ENCODE measurements around the gene SEC14L1.
"Not testable (repeated sequence)": the region's sequence is repeated elsewhere in the genome, so short reads cannot be mapped to it uniquely, and the experiment has no call there.

SEC14L1 gene

GRCh38 chr17:77143306-77143705 is 2.5 kb downstream of the SEC14L1 start:
- DNase-seq = no peak

GRCh38 chr17:77144227-77144626 is 3.5 kb downstream of the SEC14L1 start:
- DNase-seq = no peak

DNA sequence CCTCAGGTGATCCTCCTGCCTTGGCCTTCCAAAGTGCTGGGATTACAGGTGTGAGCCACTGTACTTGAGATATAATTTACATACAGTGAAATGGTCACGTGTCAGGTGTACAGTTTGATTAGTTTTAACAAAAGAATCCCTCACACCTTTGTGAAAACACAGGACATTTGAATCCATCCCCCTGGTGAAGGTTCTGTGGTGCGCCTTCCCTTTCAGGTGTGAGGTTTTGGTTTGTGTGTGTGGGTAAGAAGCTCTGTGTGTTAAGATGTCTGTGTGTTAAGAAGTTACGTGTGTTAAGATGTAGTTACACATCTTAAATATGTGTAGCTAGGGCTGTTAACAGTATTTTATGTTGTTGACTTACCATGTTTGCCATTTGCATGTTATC is 4.4 kb downstream of the SEC14L1 start:
- DNase-seq = no peak

DNA sequence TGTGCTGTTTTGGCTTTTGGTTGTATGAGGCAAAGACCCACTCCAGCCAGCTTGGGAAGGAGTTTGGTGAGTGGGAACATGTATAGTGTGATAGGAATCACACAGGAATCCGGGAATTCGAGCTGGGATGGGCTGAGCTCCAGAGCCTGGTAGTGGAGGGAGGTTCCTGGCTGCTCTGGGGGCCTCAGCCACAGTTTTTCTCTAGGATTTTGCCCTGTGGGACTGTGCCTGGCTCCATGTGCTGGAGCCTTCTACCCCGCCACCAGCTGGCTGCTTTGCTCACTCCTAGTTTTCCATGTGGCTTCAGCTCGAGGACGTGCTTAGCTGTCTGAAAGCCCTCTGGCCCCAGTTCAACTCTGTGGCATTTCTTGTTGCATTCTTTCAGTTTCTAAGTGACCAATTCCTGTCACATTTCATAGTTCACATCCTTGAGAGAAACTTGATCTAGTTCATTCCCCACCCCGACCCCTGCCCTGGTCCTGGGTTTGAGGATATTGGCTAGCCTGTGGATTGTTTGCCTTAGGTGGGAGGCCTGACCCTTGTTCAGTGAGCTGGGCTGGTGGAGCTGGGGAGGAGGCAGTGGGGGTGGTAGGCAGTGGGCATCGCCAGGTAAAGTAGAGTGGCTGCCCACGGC is 5.0 kb downstream of the SEC14L1 start:
- peak; percentile 34 for DNase-seq

GRCh38 chr17:77146246-77146632 is 5.5 kb downstream of the SEC14L1 start:
- DNase-seq = no peak

- no peak for DNase-seq
Measured at GRCh38 chr17:77146882-77147281, 6.1 kb downstream of the SEC14L1 start.

GRCh38 chr17:77147357-77147801 is 6.6 kb downstream of the SEC14L1 start:
- DNase-seq = no peak

DNA sequence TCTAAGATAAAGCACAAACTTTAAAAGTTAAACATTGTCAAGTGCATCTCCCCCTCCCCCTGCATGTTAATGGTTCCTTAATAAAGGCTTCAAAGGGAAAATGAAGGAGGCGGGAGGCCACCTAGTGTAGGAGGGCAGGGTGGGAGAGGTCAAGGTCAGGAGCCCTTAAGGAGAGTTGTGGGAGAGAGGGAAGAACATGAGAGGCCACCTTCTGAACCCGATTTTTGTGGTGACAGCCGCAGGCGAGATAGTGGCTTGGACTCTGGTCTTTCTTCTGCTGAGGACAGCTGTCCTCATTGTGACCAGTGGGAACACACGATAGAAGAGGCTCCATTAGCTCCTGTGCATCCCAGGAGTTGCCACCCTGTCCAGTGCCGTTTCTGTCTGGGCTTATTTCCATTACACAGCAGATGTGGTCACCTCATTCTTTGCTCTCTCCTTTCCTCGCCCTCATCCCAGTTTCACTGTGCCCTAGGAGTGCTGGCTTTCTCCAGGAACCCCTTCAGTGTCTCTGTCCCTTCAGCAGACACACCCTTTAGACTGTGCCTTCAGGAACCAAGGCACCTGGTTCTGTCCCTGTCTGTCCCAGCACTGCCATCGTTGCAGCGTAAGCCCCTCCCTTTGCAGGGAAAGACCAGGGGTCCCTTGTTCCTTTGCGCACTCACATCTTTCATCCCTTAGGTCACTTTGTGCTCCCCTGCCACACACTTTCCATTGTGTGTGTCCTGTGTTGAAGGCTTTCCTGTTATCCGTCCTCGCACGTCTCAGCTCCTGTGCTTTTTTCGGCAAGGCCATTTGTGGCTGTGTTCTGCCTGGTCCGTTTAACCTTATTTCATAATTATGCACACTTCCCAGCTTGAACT is 7.5 kb downstream of the SEC14L1 start:
- DNase-seq = no peak

- DNase-seq = no peak
Measured at GRCh38 chr17:77148940-77149510, 8.3 kb downstream of the SEC14L1 start.

GRCh38 chr17:77150196-77150595 is 9.4 kb downstream of the SEC14L1 start:
- no peak for DNase-seq

- no peak for DNase-seq
Measured at GRCh38 chr17:77151186-77151585, 10.4 kb downstream of the SEC14L1 start.

GRCh38 chr17:77152056-77152455 is 11.3 kb downstream of the SEC14L1 start:
- not testable (repeated sequence) for DNase-seq

GRCh38 chr17:77153472-77153871 is 12.7 kb downstream of the SEC14L1 start:
- DNase-seq = no peak

DNA sequence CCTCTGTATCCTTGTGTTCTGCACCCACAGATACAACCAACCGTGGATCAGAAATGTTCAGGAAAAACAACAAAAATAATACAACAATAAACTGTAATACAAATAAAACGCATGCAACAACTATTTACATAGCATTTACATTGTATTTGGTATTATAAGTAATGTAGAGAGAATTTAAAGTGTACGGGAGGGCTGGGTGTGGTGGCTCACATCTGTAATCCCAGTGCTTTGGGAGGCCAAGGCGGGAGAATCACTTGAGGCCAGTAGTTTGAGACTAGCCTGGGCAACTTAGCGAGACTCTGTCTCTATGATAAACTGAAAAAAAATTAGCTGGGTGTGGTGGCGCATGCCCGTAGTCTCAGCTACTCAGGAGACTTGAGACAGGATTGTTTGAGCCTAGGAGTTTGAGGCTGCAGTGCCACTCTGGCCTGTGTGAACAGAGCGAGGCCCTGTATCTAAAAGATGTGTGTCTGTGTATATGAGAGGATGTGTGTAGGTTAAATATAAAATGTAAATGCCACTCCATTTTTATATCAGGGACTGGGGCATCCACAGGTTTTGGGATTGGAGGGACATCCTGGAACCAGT is 13.3 kb downstream of the SEC14L1 start:
- DNase-seq = no peak

- no peak for DNase-seq
Measured at GRCh38 chr17:77155125-77155524, 14.4 kb downstream of the SEC14L1 start.

GRCh38 chr17:77157766-77158165 is 17.0 kb downstream of the SEC14L1 start:
- DNase-seq = not testable (repeated sequence)

- DNase-seq = no peak
Measured at GRCh38 chr17:77160091-77160874, 19.5 kb downstream of the SEC14L1 start.

GRCh38 chr17:77160875-77161530 is 20.2 kb downstream of the SEC14L1 start:
- DNase-seq = no peak

DNA sequence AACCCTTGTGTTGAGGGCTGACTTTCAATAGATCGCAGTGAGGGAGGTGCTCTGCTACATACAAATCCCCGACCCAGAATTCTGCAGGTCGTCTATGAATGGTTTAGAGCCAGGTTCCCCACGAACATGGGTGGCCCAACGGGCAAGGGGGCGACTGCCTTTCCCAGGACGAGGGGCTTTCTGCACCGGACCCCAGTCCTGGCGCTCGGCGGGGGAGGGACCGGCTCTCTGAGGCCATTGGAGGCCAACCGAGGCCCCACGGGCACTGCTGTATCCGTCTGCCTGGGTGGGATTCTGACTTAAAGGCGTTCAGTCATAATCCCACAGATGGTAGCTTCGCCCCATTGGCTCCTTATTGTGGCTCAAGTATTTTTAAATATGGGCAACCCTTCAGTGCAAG is 21.2 kb downstream of the SEC14L1 start:
- DNase-seq = no peak

GRCh38 chr17:77163001-77163400 is 22.2 kb downstream of the SEC14L1 start:
- no peak for DNase-seq

DNA sequence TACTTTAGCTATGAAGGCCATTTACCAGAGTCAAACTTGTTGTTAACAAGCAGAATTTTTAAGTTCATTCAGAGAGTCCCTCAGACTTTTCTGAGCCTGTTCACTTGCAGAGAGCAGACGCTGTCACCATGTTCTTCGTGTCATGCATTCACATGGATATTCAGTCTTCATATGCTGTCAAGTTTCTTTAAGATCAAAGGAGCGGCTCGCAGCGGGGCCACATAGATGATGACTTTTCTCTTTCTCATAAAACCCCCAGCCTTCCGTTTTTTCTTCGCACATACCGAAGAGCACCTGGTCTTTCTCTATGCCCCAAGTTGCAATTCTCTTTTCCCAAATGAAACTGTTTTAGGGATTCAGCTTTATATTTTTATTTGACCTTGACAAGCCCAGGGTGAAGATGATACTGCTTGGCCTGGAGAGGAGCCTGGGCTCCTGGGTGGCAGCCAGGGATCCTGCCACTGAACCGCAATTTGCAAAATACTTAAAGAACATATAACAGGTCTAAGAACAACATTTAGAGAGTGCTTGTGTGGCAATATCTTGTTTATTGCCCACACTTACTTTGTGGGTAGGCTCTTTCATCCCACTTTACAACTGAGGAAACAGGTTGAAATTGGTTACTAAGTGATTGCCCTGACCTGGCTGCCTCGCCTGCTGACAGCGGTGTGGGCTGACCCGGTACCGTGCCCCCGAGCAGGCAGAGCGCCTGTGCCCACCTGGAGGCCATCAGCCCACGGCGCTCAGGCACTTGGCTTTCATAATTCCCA is 22.9 kb downstream of the SEC14L1 start:
- DNase-seq = no peak
